GM12878 (cell line): ENCODE data around the gene MOCS1. TPM values are rescaled to one million over a fixed set of nuclear protein-coding genes. Genes with fewer than 3 reads are reported as not detected.

Source experiments
- ATAC-seq: fragments of 200-7000 bp; cut with Tn5 transposase; 3 replicates; pipeline ENCODE4 v1.9.1; 2020; ENCODE audit warnings: mild to moderate bottlenecking, moderate library complexity
- BruUV-seq: library from RNA; stranded (reverse); fragments of 400-500 nt; replicated peaks from 2 replicates; lab custom pipeline; 2021; lab: Mats Ljungman, UMichigan
- CTCF ChIA-PET: fragments of 300-600 bp; sonication (Branson Sonifier 250); formaldehyde crosslinking; extraction: SDS; loops from one replicate; lab custom pipeline; 2021; ENCODE audit warnings: inconsistent platforms; lab: Yijun Ruan, JAX
- POLR2A ChIA-PET: fragments of 350-600 bp; formaldehyde crosslinking; extraction: SDS; loops from one replicate; lab custom pipeline; 2021; ENCODE audit warnings: inconsistent platforms; lab: Charles Lee
- RAD21 ChIA-PET: fragments of 300-600 bp; sonication (Branson Sonifier 250); formaldehyde crosslinking; loops from one replicate; lab custom pipeline; 2023; ENCODE audit warnings: antibody characterized with exemption; ENCODE audit not compliant: unreplicated experiment; lab: Charles Lee
- SMC1A ChIA-PET: fragments of 300-600 bp; sonication (Branson Sonifier 250); formaldehyde crosslinking; loops from one replicate; lab custom pipeline; 2023; ENCODE audit not compliant: unreplicated experiment, uncharacterized antibody; lab: Charles Lee
- DNase-seq: peaks from one replicate; pipeline ENCODE4 v3.0.0-alpha.2; 2011; ENCODE audit warnings: low read depth, low spot score
- FAIRE-seq: peaks from 3 replicates; lab custom pipeline; 2011; peaks lifted over from hg19 to GRCh38; lab: Jason Lieb, UNC
- H2AFZ ChIP-seq: 2 replicates; pipeline ENCODE4 v1.6.0; 2011; ENCODE audit warnings: low read depth, low read length, control low read depth; ENCODE audit not compliant: control insufficient read depth
- H3K27ac ChIP-seq: 2 replicates; pipeline ENCODE4 v1.5.1; 2011; ENCODE audit warnings: control low read depth; ENCODE audit not compliant: control insufficient read depth, insufficient read depth
- H3K27me3 ChIP-seq, 2 experiments: replicated peaks in 1 of 2; 2 replicates each; pipeline versions ENCODE4 v1.6.0 to v1.6.1; 2011; ENCODE audit warnings: low read length in 1 of 2; ENCODE audit not compliant: control insufficient read depth in 2 of 2, insufficient read depth in 2 of 2
- H3K36me3 ChIP-seq, 2 experiments: 2 replicates each; pipeline ENCODE4 v1.5.1; 2011; ENCODE audit warnings: low read length in 1 of 2; ENCODE audit not compliant: control insufficient read depth in 2 of 2, insufficient read depth in 2 of 2
- H3K4me1 ChIP-seq: 2 replicates; pipeline ENCODE4 v1.6.1; 2011; ENCODE audit warnings: mild to moderate bottlenecking, low read length, moderate library complexity, mixed read lengths; ENCODE audit not compliant: control insufficient read depth, insufficient read depth
- H3K4me2 ChIP-seq: 2 replicates; pipeline ENCODE4 v1.6.0; 2011; ENCODE audit warnings: control low read depth; ENCODE audit not compliant: control insufficient read depth, insufficient read depth
- H3K4me3 ChIP-seq: fragments of 200-600 bp; sonication (generic); 2 replicates; pipeline ENCODE4 v1.5.1; 2016
- H3K79me2 ChIP-seq: 2 replicates; pipeline ENCODE4 v1.6.0; 2011; ENCODE audit warnings: low read length; ENCODE audit not compliant: control insufficient read depth, insufficient read depth
- H3K9ac ChIP-seq: 2 replicates; pipeline ENCODE4 v1.8.0; 2011; ENCODE audit warnings: low read length, control low read depth, mixed read lengths; ENCODE audit not compliant: control insufficient read depth, insufficient read depth
- H3K9me3 ChIP-seq: replicated peaks from 3 replicates; pipeline ENCODE4 v1.5.1; 2011; ENCODE audit warnings: mild to moderate bottlenecking, low read length; ENCODE audit not compliant: control insufficient read depth, insufficient read depth
- H4K20me1 ChIP-seq: 2 replicates; pipeline ENCODE4 v1.6.0; 2011; ENCODE audit not compliant: control insufficient read depth, insufficient read depth
- BHLHE40 ChIP-seq, 2 experiments: fragments of 450-650 bp in 1 of 2; IDR thresholded peaks; 2 replicates each; pipeline ENCODE4 v1.6.1; 2011 to 2017; ENCODE audit warnings: low read depth in 2 of 2, borderline replicate concordance in 1 of 2, improper control_type of control experiment in 1 of 2, low read length in 1 of 2, mild to moderate bottlenecking in 1 of 2
- CHD1 ChIP-seq: IDR thresholded peaks from 2 replicates; pipeline ENCODE4 v1.6.1; 2012; ENCODE audit warnings: low read depth, low read length, improper control_type of control experiment
- NFYA ChIP-seq: IDR thresholded peaks from 2 replicates; pipeline ENCODE4 v1.6.1; 2011; ENCODE audit warnings: low read depth, mild to moderate bottlenecking, low read length, improper control_type of control experiment, borderline replicate concordance
- NR2F1 ChIP-seq: fragments of 450-650 bp; conservative IDR thresholded peaks from 2 replicates; pipeline ENCODE4 v1.6.1; 2017; ENCODE audit warnings: mild to moderate bottlenecking
- RCOR1 ChIP-seq: conservative IDR thresholded peaks from 2 replicates; pipeline ENCODE4 v1.6.1; 2012; ENCODE audit warnings: low read depth, low read length, improper control_type of control experiment
- TBL1XR1 ChIP-seq: IDR thresholded peaks from 2 replicates; pipeline ENCODE4 v1.6.1; 2012; ENCODE audit warnings: low read depth, low read length, improper control_type of control experiment
- YY1 ChIP-seq: IDR thresholded peaks from 2 replicates; pipeline ENCODE4 v1.6.1; 2011; ENCODE audit warnings: low read depth, mild to moderate bottlenecking, low read length
- WGBS: methylation state at CpG from one replicate; pipeline ENCODE4 v1.1.6; 2016; ENCODE audit warnings: low lambda C conversion rate; ENCODE audit not compliant: insufficient replicate concordance, insufficient coverage; ENCODE audit errors: missing lambda C conversion rate; 5-methylcytosine and 5-hydroxymethylcytosine counted together
- in situ Hi-C: fragments of 300-500 bp; cut with MboI; formaldehyde crosslinking; loops from 9 replicates; pipeline ENCODE4 v1.14.3; 2018; ENCODE audit warnings: mixed read lengths
- intact Hi-C: fragments of 100-400 bp; cut with micrococcal nuclease; formaldehyde crosslinking; loops from one replicate; pipeline ENCODE4 v1.14.2; 2022; ENCODE audit not compliant: unreplicated experiment
- polyA plus RNA-seq, 11 experiments: library from polyadenylated mRNA; depleted of rRNA in 4 of 11; unstranded in 6 of 11; stranded (reverse) in 5 of 11; fragments of >200 nt; fragmentation: Nextera tagmentation in 4 of 11; fragmentation: Illumina TruSeq in 1 of 11; extraction: Ambion mirVana in 4 of 11; extraction: Trizol in 1 of 11; gene quantifications; 1 replicate in 1 of 11; 2 replicates in 10 of 11; pipeline versions ENCODE4 v1.2.1 to v1.2.3, GENCODE V29; 2011 to 2016; ENCODE audit warnings: inconsistent platforms in 2 of 11, missing spikeins in 2 of 11, low read depth in 1 of 11
- total RNA-seq, 4 experiments: library from RNA; depleted of rRNA in 3 of 4; stranded (reverse); fragments of >200 nt in 3 of 4; fragmentation: Illumina TruSeq in 1 of 4; extraction: Trizol in 1 of 4; gene quantifications; 2 replicates each; pipeline versions ENCODE4 v1.2.1 to v1.2.3, GENCODE V29; 2013 to 2021
- TF ChIP-seq, protein P1 (sequence below): IDR thresholded peaks from 2 replicates; pipeline ENCODE4 v1.6.1; 2011; ENCODE audit warnings: borderline replicate concordance, low read depth, mild to moderate bottlenecking, moderate library complexity, low read length; ENCODE audit not compliant: insufficient read depth, poor library complexity, severe bottlenecking
- TF ChIP-seq, protein P2 (sequence below): fragments of 450-650 bp; IDR thresholded peaks from 2 replicates; pipeline ENCODE4 v1.6.1; 2017; ENCODE audit warnings: antibody characterized with exemption, mild to moderate bottlenecking, moderate library complexity
- TF ChIP-seq, protein P3 (sequence below): fragments of 450-650 bp; IDR thresholded peaks from 2 replicates; pipeline ENCODE4 v1.6.1; 2017; ENCODE audit warnings: mild to moderate bottlenecking

Gene MOCS1
- total and polyA plus RNA-seq, 10 of the 15 experiments (the other 5 are each of a cell fraction or from before 2014, with no cell fraction given), result 0.02 to 5.4 (median 0.16) TPM; not detected in 2

DNA sequence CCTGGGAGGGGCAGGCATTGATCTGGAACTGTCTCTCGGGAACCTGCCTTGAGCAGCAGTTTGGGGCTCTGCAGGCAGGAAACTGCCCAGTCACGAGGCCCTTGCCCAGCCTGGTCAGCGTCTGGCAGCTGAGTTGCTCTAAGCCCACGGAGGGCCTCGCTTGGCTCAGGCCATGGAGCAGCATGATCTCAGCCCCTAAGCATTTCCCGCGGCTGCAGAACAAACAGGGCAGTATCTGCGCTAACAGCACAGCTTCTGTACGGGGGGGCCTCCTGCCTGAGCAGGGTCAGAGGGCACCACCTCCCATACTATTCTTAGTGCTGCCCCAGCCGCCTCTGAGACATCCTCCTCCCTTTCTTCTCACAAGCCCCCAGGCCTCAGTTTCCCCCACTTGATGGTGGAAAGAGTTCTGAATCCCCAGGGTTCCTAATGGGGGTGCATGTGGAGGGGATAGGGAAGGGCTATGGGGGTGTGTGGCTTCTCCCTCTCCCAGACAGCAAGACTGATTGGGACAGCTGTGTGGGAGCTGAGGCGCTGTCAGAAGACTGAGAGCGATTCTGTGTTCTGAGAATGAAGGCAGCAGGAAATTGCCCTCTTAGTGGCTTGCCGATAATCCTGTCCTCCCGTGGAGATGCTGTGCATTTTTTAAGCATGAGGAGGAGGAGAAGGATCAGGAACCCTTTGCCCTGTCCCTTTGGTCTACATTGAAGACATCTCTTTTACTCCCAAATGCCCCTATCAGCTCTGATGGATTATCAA is 46.4 kb downstream of the MOCS1 start:
- Histone ChIP-seq H3K9ac (no peak overlapping the region), H3K27ac (no peak overlapping the region), H3K4me3 (no peak overlapping the region), H3K27me3 (peaks cover 0 to 3% of the 10 kb centered on the region in 2 experiments; a peak in 2 of 4 replicates), H2AFZ (no peak overlapping the region), H3K4me1 (no peaks in the 10 kb centered on the region), H3K79me2 (no peaks in the 10 kb centered on the region), H4K20me1 (no peaks in the 10 kb centered on the region), H3K36me3 (no peaks in the 10 kb centered on the region), H3K9me3 (no peaks in the 10 kb centered on the region), H3K4me2 (no peak overlapping the region)
- no peak for TF ChIP-seq YY1
- no peak for TF ChIP-seq TBL1XR1
- TF ChIP-seq RCOR1, result no peak
- TF ChIP-seq, protein P1, sequence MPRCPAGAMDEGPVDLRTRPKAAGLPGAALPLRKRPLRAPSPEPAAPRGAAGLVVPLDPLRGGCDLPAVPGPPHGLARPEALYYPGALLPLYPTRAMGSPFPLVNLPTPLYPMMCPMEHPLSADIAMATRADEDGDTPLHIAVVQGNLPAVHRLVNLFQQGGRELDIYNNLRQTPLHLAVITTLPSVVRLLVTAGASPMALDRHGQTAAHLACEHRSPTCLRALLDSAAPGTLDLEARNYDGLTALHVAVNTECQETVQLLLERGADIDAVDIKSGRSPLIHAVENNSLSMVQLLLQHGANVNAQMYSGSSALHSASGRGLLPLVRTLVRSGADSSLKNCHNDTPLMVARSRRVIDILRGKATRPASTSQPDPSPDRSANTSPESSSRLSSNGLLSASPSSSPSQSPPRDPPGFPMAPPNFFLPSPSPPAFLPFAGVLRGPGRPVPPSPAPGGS, result no peak
- no peak for TF ChIP-seq BHLHE40 (IDR thresholded peaks at IDR 0.05; ENCODE audit: borderline replicate concordance in 1 of 2, low read depth in 2 of 2, low read length in 1 of 2)
- TF ChIP-seq, protein P2, sequence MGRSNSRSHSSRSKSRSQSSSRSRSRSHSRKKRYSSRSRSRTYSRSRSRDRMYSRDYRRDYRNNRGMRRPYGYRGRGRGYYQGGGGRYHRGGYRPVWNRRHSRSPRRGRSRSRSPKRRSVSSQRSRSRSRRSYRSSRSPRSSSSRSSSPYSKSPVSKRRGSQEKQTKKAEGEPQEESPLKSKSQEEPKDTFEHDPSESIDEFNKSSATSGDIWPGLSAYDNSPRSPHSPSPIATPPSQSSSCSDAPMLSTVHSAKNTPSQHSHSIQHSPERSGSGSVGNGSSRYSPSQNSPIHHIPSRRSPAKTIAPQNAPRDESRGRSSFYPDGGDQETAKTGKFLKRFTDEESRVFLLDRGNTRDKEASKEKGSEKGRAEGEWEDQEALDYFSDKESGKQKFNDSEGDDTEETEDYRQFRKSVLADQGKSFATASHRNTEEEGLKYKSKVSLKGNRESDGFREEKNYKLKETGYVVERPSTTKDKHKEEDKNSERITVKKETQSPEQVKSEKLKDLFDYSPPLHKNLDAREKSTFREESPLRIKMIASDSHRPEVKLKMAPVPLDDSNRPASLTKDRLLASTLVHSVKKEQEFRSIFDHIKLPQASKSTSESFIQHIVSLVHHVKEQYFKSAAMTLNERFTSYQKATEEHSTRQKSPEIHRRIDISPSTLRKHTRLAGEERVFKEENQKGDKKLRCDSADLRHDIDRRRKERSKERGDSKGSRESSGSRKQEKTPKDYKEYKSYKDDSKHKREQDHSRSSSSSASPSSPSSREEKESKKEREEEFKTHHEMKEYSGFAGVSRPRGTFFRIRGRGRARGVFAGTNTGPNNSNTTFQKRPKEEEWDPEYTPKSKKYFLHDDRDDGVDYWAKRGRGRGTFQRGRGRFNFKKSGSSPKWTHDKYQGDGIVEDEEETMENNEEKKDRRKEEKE, result no peak
- no peak for TF ChIP-seq NR2F1
- TF ChIP-seq, protein P3, sequence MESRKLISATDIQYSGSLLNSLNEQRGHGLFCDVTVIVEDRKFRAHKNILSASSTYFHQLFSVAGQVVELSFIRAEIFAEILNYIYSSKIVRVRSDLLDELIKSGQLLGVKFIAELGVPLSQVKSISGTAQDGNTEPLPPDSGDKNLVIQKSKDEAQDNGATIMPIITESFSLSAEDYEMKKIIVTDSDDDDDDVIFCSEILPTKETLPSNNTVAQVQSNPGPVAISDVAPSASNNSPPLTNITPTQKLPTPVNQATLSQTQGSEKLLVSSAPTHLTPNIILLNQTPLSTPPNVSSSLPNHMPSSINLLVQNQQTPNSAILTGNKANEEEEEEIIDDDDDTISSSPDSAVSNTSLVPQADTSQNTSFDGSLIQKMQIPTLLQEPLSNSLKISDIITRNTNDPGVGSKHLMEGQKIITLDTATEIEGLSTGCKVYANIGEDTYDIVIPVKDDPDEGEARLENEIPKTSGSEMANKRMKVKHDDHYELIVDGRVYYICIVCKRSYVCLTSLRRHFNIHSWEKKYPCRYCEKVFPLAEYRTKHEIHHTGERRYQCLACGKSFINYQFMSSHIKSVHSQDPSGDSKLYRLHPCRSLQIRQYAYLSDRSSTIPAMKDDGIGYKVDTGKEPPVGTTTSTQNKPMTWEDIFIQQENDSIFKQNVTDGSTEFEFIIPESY, result no peak
- TF ChIP-seq CHD1, result no peak
- no peak for TF ChIP-seq NFYA
- ATAC-seq (no peak), DNase-seq (no peak), FAIRE-seq (no peak)
- CTCF ChIA-PET, result no interaction called here
- POLR2A ChIA-PET, result no interaction called here
- intact Hi-C loops, result no loop called here
- RAD21 ChIA-PET, result interaction anchor here (1.0 kb wide), 1 partner anchor 19 kb away, joined by 3 read pairs; no protein-coding TSS in a partner anchor
- in situ Hi-C loops, result loop anchor here (10.0 kb wide), 1 partner anchor 533 kb away; no protein-coding TSS in a partner anchor
- BruUV-seq, result no TSS peak
- WGBS, result 12% methylated on average over 13 of the region's 14 CpGs
- SMC1A ChIA-PET, result interaction anchor here (1.7 kb wide), 1 partner anchor 525 kb away, joined by 6 read pairs; no protein-coding TSS in a partner anchor
